Peyer's patch (tissue), 4 donors: ENCODE results near the gene NFAT5. TPM values are rescaled to one million over a fixed set of nuclear protein-coding genes. Genes with fewer than 3 reads are reported as not detected.
A peak's percentile ranks its signal among the peaks of the same experiment; 100 is the strongest.

Experiments used
- DNase-seq, 3 donors: peaks; one replicate each; pipeline ENCODE4 v3.0.0-alpha.2; 2017 to 2019
- H3K27ac ChIP-seq, 4 donors: fragments of 200-600 bp; sonication (generic); one replicate each; pipeline ENCODE4 v1.5.1; 2016 to 2019
- H3K27me3 ChIP-seq, 2 donors: fragments of 200-600 bp; sonication (generic); one replicate each; pipeline ENCODE4 v1.5.1; 2019
- H3K36me3 ChIP-seq, 3 donors: fragments of 200-600 bp; sonication (generic); one replicate each; pipeline ENCODE4 v1.5.1; 2016 to 2019
- H3K4me1 ChIP-seq, 4 donors: fragments of 200-600 bp; sonication (generic); one replicate each; pipeline ENCODE4 v1.5.1; 2016 to 2019
- H3K4me3 ChIP-seq, 4 donors: fragments of 200-600 bp; sonication (generic); 1 replicate in 3 of 4; 2 replicates in 1 of 4; pipeline ENCODE4 v1.5.1; 2016 to 2019; ENCODE audit warnings: mild to moderate bottlenecking in 1 of 4
- H3K9me3 ChIP-seq, 4 donors: fragments of 200-600 bp; sonication (generic); one replicate each; pipeline ENCODE4 v1.5.1; 2016 to 2019; ENCODE audit warnings: mild to moderate bottlenecking in 1 of 4
- POLR2A ChIP-seq, 2 donors: fragments of 450-650 bp; IDR thresholded peaks; one replicate each; pipeline ENCODE4 v1.5.1; 2017; ENCODE audit warnings: antibody characterized with exemption in 2 of 2, mild to moderate bottlenecking in 2 of 2, moderate library complexity in 2 of 2
- total RNA-seq, 4 donors: library from RNA; depleted of rRNA; stranded (reverse); fragments of >200 nt; gene quantifications; one replicate each; pipeline ENCODE4 v1.1.0, GENCODE V29; 2016
- TF ChIP-seq, protein P1 (sequence below), 6 experiments: fragments of 450-650 bp in 4 of 6; fragments of 200-600 bp in 2 of 6; sonication (generic) in 1 of 6; IDR thresholded peaks; one replicate each; pipeline ENCODE4 v1.5.1; 2017 to 2019; ENCODE audit warnings: antibody characterized with exemption in 6 of 6, mild to moderate bottlenecking in 3 of 6, moderate library complexity in 1 of 6

NFAT5 gene
- total RNA-seq, 4 donors from 2014 or later: 40.5 to 93.3 (median 66.8) TPM

DNA sequence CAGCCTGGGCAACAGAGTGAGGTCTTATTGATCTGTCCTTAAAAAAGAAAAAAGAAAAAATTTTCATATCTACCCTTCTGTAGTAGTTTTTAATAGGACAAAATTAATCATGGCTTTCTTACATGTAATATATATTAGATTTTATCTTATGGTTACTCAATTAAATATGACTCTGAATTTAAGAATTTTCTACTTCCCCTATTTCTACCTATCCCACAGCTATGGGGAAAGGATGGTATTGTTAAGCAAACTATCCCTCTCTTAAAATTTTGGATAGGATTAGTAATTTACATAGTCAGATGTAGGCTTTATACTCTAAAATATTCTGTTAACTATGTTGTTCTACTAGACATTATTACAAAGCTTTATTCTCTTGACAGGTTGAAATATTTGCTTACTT lies 98.1 kb downstream of the NFAT5 start:
- H3K9me3 ChIP-seq: no peaks in the 10 kb centered on the region
- H3K4me1 ChIP-seq: no peaks in the 10 kb centered on the region
- H3K27me3 ChIP-seq: no peaks in the 10 kb centered on the region
- H3K27ac ChIP-seq: no peak overlapping the region
- H3K4me3 ChIP-seq: no peak overlapping the region
- TF ChIP-seq, protein P1, sequence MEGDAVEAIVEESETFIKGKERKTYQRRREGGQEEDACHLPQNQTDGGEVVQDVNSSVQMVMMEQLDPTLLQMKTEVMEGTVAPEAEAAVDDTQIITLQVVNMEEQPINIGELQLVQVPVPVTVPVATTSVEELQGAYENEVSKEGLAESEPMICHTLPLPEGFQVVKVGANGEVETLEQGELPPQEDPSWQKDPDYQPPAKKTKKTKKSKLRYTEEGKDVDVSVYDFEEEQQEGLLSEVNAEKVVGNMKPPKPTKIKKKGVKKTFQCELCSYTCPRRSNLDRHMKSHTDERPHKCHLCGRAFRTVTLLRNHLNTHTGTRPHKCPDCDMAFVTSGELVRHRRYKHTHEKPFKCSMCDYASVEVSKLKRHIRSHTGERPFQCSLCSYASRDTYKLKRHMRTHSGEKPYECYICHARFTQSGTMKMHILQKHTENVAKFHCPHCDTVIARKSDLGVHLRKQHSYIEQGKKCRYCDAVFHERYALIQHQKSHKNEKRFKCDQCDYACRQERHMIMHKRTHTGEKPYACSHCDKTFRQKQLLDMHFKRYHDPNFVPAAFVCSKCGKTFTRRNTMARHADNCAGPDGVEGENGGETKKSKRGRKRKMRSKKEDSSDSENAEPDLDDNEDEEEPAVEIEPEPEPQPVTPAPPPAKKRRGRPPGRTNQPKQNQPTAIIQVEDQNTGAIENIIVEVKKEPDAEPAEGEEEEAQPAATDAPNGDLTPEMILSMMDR (IDR thresholded peaks at IDR 0.05): no peak
- TF ChIP-seq POLR2A (IDR thresholded peaks at IDR 0.05): no peak
- no peak for DNase-seq
- peaks cover 0 to 43% (median 0%) of the 10 kb centered on the region in 3 donors for H3K36me3 ChIP-seq

DNA sequence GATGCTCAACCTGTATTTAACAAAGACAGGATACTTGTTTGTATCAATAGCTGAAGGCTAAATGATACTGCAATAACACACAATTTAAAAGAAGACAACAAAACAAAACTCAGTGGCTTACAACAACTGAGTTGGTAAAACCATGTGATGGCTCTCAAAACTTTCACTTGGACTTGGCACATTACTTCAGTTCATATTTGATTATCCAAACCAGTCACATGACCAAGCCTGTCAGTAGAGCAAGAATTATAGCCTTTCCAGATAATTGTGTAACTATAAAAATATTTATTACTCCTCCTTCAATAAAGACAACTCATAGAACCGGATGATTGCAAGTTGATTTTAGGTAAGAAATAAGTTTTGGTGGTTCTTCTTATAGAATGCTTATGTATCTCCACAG lies 103.8 kb downstream of the NFAT5 start:
- Histone ChIP-seq H3K36me3 (peaks cover 0 to 29% (median 0%) of the 10 kb centered on the region in 3 donors), H3K27me3 (no peaks in the 10 kb centered on the region), H3K4me1 (no peaks in the 10 kb centered on the region), H3K27ac (no peak overlapping the region), H3K4me3 (no peak overlapping the region), H3K9me3 (no peaks in the 10 kb centered on the region)
- TF ChIP-seq POLR2A (IDR thresholded peaks at IDR 0.05): no peak
- TF ChIP-seq, protein P1 (IDR thresholded peaks at IDR 0.05): no peak
- DNase-seq: no peak

DNA sequence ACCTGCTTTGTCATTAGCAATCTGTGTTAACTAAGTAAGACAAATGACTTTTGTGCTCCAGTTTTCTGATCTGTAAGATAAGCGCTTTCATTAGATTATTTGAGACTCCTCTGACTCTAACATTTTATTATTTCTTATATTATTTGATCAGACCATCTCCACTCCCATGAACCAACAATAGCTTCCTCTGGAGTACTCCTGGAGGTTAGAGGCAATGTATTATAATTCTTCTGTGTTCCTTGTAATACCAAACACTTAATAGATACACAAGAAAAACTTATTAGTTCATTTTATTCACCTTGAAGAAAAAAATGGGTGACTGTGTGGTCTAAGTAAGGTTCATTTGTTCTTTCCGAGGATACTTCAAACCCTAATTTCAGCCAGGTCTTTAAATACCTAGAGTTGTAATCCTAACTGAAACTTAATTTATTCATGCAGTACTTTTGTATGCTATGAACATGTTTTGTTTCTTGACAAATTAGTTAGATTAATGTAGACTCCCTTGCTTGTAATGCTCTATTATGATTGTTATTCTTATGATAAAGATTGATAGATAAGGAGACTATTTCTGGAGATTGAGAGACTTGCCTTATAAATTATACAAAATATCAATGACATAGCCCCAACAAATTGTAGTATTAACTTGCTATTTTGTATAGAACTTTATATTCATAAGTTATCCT lies 106.7 kb downstream of the NFAT5 start:
- H3K27ac ChIP-seq: peak overlapping the region in 1 of 4 donors; percentile 48
- H3K9me3 ChIP-seq: no peaks in the 10 kb centered on the region
- no peaks in the 10 kb centered on the region for H3K27me3 ChIP-seq
- TF ChIP-seq, protein P1 (IDR thresholded peaks at IDR 0.05): no peak
- no peak for TF ChIP-seq POLR2A (IDR thresholded peaks at IDR 0.05)
- DNase-seq: no peak
- peaks cover 0 to 41% (median 0%) of the 10 kb centered on the region in 3 donors for H3K36me3 ChIP-seq
- H3K4me3 ChIP-seq: no peak overlapping the region
- no peaks in the 10 kb centered on the region for H3K4me1 ChIP-seq

DNA sequence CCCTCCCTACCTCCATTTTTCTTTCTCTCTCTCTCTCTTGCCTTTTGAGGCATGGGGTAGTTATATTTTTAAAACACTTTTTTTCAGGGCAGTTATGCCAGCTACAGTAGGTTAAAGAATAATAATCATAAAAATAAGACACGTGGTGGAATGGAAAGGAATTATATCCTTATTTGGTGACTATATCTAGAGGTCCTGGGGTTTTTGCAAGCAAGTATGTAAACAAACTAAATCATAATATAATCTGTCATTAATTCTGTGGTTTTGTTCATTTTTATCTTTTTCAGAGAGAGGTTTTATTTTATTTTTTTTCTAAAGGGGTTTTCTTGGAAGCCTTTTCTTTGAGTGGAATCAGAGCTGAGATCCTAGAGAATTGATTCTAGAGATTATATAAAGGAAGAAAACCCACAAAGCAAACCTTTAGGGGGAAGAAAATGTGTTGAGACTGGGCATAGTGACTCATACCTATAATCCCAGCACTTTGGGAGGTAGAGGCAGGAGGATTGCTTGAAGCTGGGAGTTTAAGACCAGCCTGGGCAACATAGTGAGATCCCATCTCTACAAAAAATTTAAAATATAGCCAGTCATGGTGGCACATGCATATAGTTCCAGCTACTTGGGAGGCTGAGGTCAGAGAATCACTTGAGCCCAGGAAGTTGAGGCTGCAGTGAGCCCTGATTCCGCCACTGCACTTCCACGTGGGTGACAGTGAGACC lies 107.4 kb downstream of the NFAT5 start:
- Histone ChIP-seq H3K27ac (no peak overlapping the region), H3K4me3 (no peak overlapping the region)

DNA sequence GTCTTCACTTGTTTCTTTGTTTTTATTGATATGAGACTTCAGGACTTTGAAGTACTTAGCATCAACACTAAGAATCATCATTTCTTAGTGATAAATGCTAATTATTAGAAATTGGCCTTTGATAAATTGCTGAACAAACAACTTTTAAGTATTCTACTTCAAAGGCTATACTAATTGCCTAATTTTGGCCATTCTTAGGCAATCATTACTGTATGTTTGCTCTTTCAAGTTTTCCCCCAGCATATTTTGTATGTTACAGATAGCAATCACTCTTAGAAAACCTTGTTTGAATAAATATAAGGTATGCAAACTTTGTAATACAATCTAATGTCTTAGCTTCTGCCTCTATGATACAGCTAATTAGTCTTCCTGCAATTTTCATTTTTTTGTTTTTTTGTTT lies 114.6 kb downstream of the NFAT5 start:
- no peaks in the 10 kb centered on the region for H3K4me1 ChIP-seq
- no peak for DNase-seq
- TF ChIP-seq POLR2A (IDR thresholded peaks at IDR 0.05): no peak
- TF ChIP-seq, protein P1 (IDR thresholded peaks at IDR 0.05): no peak
- no peaks in the 10 kb centered on the region for H3K9me3 ChIP-seq
- H3K27me3 ChIP-seq: no peaks in the 10 kb centered on the region
- H3K4me3 ChIP-seq: no peak overlapping the region
- no peak overlapping the region for H3K27ac ChIP-seq
- H3K36me3 ChIP-seq: peaks cover 0 to 85% (median 0%) of the 10 kb centered on the region in 3 donors

More for the DNA sequence above, 107.4 kb downstream of the NFAT5 start:
- H3K4me1 ChIP-seq: no peaks in the 10 kb centered on the region
- TF ChIP-seq, protein P1 (IDR thresholded peaks at IDR 0.05): no peak
- TF ChIP-seq POLR2A (IDR thresholded peaks at IDR 0.05): no peak
- no peak for DNase-seq
- no peaks in the 10 kb centered on the region for H3K27me3 ChIP-seq
- H3K36me3 ChIP-seq: peaks cover 0 to 42% (median 0%) of the 10 kb centered on the region in 3 donors
- H3K9me3 ChIP-seq: no peaks in the 10 kb centered on the region
